Non-pigmented ciliary epithelial cell (primary cell): ENCODE measurements around the gene WDFY4.

ENCODE experiments used
- DNase-seq: peaks from one replicate; pipeline ENCODE4 v3.0.0-alpha.2; 2010; ENCODE audit warnings: low read depth

The WDFY4 gene

GRCh38 chr10:48818861-48819520 lies 134.3 kb downstream of the WDFY4 start:
- DNase-seq = no peak

- no peak for DNase-seq
Measured at GRCh38 chr10:48819783-48820182, 135.1 kb downstream of the WDFY4 start.

GRCh38 chr10:48820231-48820630 lies 135.6 kb downstream of the WDFY4 start:
- no peak for DNase-seq

- no peak for DNase-seq
Measured at GRCh38 chr10:48820699-48821098, 136.0 kb downstream of the WDFY4 start.

- DNase-seq = no peak
Measured at GRCh38 chr10:48821111-48821510, 136.4 kb downstream of the WDFY4 start.

- DNase-seq = no peak
Measured at GRCh38 chr10:48821692-48822091, 137.0 kb downstream of the WDFY4 start.

GRCh38 chr10:48833674-48834073 lies 149.0 kb downstream of the WDFY4 start:
- no peak for DNase-seq

- DNase-seq = no peak
Measured at GRCh38 chr10:48834189-48834965, 149.7 kb downstream of the WDFY4 start.

GRCh38 chr10:48835781-48836180 lies 151.1 kb downstream of the WDFY4 start:
- DNase-seq = no peak

- DNase-seq = no peak
Measured at GRCh38 chr10:48836605-48837004, 151.9 kb downstream of the WDFY4 start.

GRCh38 chr10:48838834-48839233 lies 154.2 kb downstream of the WDFY4 start:
- no peak for DNase-seq

- no peak for DNase-seq
Measured at GRCh38 chr10:48839809-48840679, 155.4 kb downstream of the WDFY4 start.

GRCh38 chr10:48842231-48842630 lies 157.6 kb downstream of the WDFY4 start:
- no peak for DNase-seq

- DNase-seq = no peak
Measured at GRCh38 chr10:48843198-48843597, 158.5 kb downstream of the WDFY4 start.

GRCh38 chr10:48844616-48845015 lies 159.9 kb downstream of the WDFY4 start:
- DNase-seq = no peak

- no peak for DNase-seq
Measured at GRCh38 chr10:48845512-48845911, 160.8 kb downstream of the WDFY4 start.

GRCh38 chr10:48847691-48848090 lies 163.0 kb downstream of the WDFY4 start:
- no peak for DNase-seq

GRCh38 chr10:48856855-48857254 lies 172.2 kb downstream of the WDFY4 start:
- DNase-seq = no peak

- DNase-seq = no peak
Measured at GRCh38 chr10:48872234-48872633, 187.6 kb downstream of the WDFY4 start.

- DNase-seq = no peak
Measured at GRCh38 chr10:48878091-48878490, 193.4 kb downstream of the WDFY4 start.

- no peak for DNase-seq
Measured at GRCh38 chr10:48879451-48879850, 194.8 kb downstream of the WDFY4 start.

GRCh38 chr10:48880016-48880705 lies 195.5 kb downstream of the WDFY4 start:
- no peak for DNase-seq
